Calu3 (cell line): ENCODE data around the gene DMRTC2. TPM values are rescaled to one million over a fixed set of nuclear protein-coding genes. Genes with fewer than 3 reads are reported as not detected.

Source experiments
- BruUV-seq: library from RNA; stranded (reverse); fragments of 400-500 nt; replicated peaks from 2 replicates; lab custom pipeline; 2021; lab: Mats Ljungman, UMichigan
- CTCF ChIA-PET: fragments of 300-600 bp; sonication (Branson Sonifier 250); formaldehyde crosslinking; loops from one replicate; lab custom pipeline; 2022; ENCODE audit warnings: antibody characterized with exemption; lab: Charles Lee
- DNase-seq: peaks from one replicate; pipeline ENCODE4 v3.0.0; 2022
- H3K27ac Mint-ChIP-seq: one replicate; pipeline ENCODE4 v1.8.0; 2022; ENCODE audit warnings: mixed read lengths; ENCODE audit not compliant: unreplicated experiment
- H3K27me3 Mint-ChIP-seq: one replicate; pipeline ENCODE4 v1.8.0; 2022; ENCODE audit warnings: mixed read lengths; ENCODE audit not compliant: unreplicated experiment
- H3K36me3 Mint-ChIP-seq: one replicate; pipeline ENCODE4 v1.8.0; 2022; ENCODE audit warnings: mild to moderate bottlenecking, moderate library complexity, mixed read lengths; ENCODE audit not compliant: insufficient read depth, unreplicated experiment
- H3K4me1 Mint-ChIP-seq: one replicate; pipeline ENCODE4 v1.8.0; 2022; ENCODE audit warnings: mild to moderate bottlenecking, low read depth, mixed read lengths; ENCODE audit not compliant: unreplicated experiment
- H3K4me3 Mint-ChIP-seq: one replicate; pipeline ENCODE4 v1.8.0; 2022; ENCODE audit warnings: mild to moderate bottlenecking, low read depth, moderate library complexity, mixed read lengths; ENCODE audit not compliant: unreplicated experiment
- H3K9me3 Mint-ChIP-seq: one replicate; pipeline ENCODE4 v1.8.0; 2022; ENCODE audit warnings: low read depth, mixed read lengths; ENCODE audit not compliant: unreplicated experiment
- intact Hi-C: fragments of 100-400 bp; cut with micrococcal nuclease; formaldehyde crosslinking; loops from one replicate; pipeline ENCODE4 v1.10.0; 2022; ENCODE audit not compliant: unreplicated experiment
- total RNA-seq: library from RNA; stranded (reverse); gene quantifications from 2 replicates; pipeline ENCODE4 v1.2.3, GENCODE V29; 2022
- TF ChIP-seq, protein P1 (sequence below): fragments of 200-600 bp; IDR thresholded peaks from one replicate; pipeline ENCODE4 v1.8.0; 2022; ENCODE audit warnings: antibody characterized with exemption; ENCODE audit not compliant: unreplicated experiment

DMRTC2 gene
- total RNA-seq, 1 experiment from 2014 or later, result not detected

- H3K4me3 Mint-ChIP-seq, result no peak overlapping the region
- no peak for DNase-seq
- CTCF ChIA-PET, result interaction anchor here (0.6 kb wide), 1 partner anchor 17 kb away, joined by 4 read pairs; no protein-coding TSS in a partner anchor
- H3K4me1 Mint-ChIP-seq, result peaks cover 60% of the 10 kb centered on the region
- peaks cover 98% of the 10 kb centered on the region for H3K36me3 Mint-ChIP-seq
- H3K9me3 Mint-ChIP-seq, result no peaks in the 10 kb centered on the region
- no peak overlapping the region for H3K27ac Mint-ChIP-seq
- TF ChIP-seq, protein P1, sequence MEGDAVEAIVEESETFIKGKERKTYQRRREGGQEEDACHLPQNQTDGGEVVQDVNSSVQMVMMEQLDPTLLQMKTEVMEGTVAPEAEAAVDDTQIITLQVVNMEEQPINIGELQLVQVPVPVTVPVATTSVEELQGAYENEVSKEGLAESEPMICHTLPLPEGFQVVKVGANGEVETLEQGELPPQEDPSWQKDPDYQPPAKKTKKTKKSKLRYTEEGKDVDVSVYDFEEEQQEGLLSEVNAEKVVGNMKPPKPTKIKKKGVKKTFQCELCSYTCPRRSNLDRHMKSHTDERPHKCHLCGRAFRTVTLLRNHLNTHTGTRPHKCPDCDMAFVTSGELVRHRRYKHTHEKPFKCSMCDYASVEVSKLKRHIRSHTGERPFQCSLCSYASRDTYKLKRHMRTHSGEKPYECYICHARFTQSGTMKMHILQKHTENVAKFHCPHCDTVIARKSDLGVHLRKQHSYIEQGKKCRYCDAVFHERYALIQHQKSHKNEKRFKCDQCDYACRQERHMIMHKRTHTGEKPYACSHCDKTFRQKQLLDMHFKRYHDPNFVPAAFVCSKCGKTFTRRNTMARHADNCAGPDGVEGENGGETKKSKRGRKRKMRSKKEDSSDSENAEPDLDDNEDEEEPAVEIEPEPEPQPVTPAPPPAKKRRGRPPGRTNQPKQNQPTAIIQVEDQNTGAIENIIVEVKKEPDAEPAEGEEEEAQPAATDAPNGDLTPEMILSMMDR, result no peak
- no peaks in the 10 kb centered on the region for H3K27me3 Mint-ChIP-seq
- no TSS peak for BruUV-seq
- intact Hi-C loops, result no loop called here
These were observed 19.5 kb downstream of the DMRTC2 start for GRCh38 chr19:41864374-41864773.

DNA sequence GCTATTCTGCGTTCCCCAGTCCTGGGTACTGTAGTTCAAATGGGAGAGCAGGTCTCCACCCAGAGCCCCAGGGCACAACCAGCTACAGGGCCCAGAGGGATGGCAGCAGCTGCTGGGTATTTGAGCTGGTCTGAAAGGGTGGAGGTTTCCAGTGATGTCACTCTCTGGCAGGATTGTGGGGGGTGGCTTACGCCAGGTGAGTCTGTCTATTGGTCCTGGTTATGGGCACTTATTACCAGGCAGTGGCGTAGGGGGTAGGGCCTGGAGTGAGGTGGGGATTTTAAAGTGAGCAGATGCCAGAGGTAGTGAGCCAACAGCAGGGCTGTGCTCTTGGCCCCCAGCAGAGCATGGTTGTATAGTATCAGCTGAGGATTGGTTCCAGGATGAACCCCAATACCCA is 21.4 kb downstream of the DMRTC2 start:
- Mint-ChIP-seq H3K9me3 (no peaks in the 10 kb centered on the region), H3K27ac (peak overlapping the region; percentile 69), H3K36me3 (peaks cover 97% of the 10 kb centered on the region), H3K27me3 (no peaks in the 10 kb centered on the region), H3K4me1 (peaks cover 59% of the 10 kb centered on the region), H3K4me3 (no peak overlapping the region)
- CTCF ChIA-PET, result no interaction called here
- no peak for DNase-seq
- TF ChIP-seq, protein P1, result no peak
- no TSS peak for BruUV-seq
- intact Hi-C loops, result no loop called here

- peaks cover 97% of the 10 kb centered on the region for H3K36me3 Mint-ChIP-seq
- no peak for DNase-seq
- no TSS peak for BruUV-seq
These were observed 23.5 kb downstream of the DMRTC2 start for GRCh38 chr19:41868120-41868988.

GRCh38 chr19:41868989-41869300 is 24.1 kb downstream of the DMRTC2 start:
- BruUV-seq, result no TSS peak
- TF ChIP-seq, protein P1, result no peak
- Mint-ChIP-seq H3K4me3 (no peak overlapping the region), H3K36me3 (peaks cover 96% of the 10 kb centered on the region), H3K27ac (no peak overlapping the region), H3K27me3 (no peaks in the 10 kb centered on the region), H3K9me3 (no peaks in the 10 kb centered on the region), H3K4me1 (peaks cover 45% of the 10 kb centered on the region)
- intact Hi-C loops, result no loop called here
- no peak for DNase-seq
- CTCF ChIA-PET, result no interaction called here

More at GRCh38 chr19:41868120-41868988, 23.5 kb downstream of the DMRTC2 start:
- no peak overlapping the region for H3K4me3 Mint-ChIP-seq
- CTCF ChIA-PET, result no interaction called here
- peak overlapping the region; percentile 56 for H3K27ac Mint-ChIP-seq
- no peaks in the 10 kb centered on the region for H3K9me3 Mint-ChIP-seq
- H3K27me3 Mint-ChIP-seq, result no peaks in the 10 kb centered on the region
- peaks cover 48% of the 10 kb centered on the region for H3K4me1 Mint-ChIP-seq
- TF ChIP-seq, protein P1, result no peak
- intact Hi-C loops, result no loop called here
